Fibroblast of villous mesenchyme (primary cell): ENCODE results near the gene PIGC. TPM values are rescaled to one million over a fixed set of nuclear protein-coding genes. Genes with fewer than 3 reads are reported as not detected.

Source experiments
- DNase-seq: peaks from one replicate; pipeline ENCODE4 v3.0.0-alpha.2; 2010; ENCODE audit warnings: low read depth
- H3K4me3 ChIP-seq: 2 replicates; pipeline ENCODE4 v1.5.1; 2011; ENCODE audit warnings: low read depth, mild to moderate bottlenecking, low read length
- total RNA-seq: library from RNA; depleted of rRNA; stranded (reverse); fragments of >200 nt; gene quantifications from 2 replicates; pipeline ENCODE4 v1.2.3, GENCODE V29; 2012
- TF ChIP-seq, protein P1 (sequence below): IDR thresholded peaks from 2 replicates; pipeline ENCODE4 v1.5.1; 2012; ENCODE audit warnings: low read depth, mild to moderate bottlenecking, low read length; ENCODE audit not compliant: insufficient read depth

Gene PIGC
- total RNA-seq, 1 donor: 16.4 TPM

DNA sequence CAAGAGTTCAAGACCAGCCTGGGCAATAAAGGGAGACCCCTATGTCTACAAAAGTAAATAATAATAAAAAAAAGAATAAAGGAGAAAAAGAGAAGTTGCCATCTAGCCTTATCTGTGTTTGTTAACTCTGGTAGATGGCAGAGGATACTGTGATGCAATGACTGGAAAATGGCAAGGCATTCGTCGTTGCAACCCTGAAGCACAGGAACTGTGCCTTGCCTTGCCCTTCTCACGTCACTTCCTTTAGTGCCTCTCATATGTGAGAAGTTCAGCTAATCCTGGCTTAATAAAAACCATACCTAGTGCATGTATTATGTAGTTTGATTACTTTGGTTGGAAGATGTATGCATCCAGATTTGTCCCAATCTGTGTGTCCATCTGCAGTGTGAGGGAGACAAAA is 25.8 kb upstream of the PIGC start:
- TF ChIP-seq, protein P1, sequence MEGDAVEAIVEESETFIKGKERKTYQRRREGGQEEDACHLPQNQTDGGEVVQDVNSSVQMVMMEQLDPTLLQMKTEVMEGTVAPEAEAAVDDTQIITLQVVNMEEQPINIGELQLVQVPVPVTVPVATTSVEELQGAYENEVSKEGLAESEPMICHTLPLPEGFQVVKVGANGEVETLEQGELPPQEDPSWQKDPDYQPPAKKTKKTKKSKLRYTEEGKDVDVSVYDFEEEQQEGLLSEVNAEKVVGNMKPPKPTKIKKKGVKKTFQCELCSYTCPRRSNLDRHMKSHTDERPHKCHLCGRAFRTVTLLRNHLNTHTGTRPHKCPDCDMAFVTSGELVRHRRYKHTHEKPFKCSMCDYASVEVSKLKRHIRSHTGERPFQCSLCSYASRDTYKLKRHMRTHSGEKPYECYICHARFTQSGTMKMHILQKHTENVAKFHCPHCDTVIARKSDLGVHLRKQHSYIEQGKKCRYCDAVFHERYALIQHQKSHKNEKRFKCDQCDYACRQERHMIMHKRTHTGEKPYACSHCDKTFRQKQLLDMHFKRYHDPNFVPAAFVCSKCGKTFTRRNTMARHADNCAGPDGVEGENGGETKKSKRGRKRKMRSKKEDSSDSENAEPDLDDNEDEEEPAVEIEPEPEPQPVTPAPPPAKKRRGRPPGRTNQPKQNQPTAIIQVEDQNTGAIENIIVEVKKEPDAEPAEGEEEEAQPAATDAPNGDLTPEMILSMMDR: no peak
- no peak overlapping the region for H3K4me3 ChIP-seq
- no peak for DNase-seq

DNA sequence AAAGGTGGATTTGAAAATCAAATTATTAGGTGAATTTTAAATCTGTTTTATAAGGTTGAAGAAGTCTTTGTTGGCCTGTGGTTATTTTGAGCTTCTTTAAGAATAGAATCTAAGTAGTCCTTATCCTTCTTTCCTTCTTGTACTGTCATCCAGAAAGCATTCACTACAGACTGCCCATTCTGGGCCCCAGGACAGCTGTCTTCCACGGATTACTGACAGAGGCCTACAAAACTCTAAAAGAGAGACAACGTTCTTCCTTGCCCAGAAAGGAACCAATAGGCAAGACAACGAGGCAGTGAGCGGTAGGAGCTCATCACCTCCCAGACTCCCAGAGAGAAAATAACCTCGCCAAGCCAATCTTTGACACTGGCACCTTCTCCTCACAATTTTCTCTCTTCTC is 24.4 kb upstream of the PIGC start:
- DNase-seq: no peak
- H3K4me3 ChIP-seq: no peak overlapping the region
- TF ChIP-seq, protein P1: no peak

GRCh38 chr1:172467446-172467845 is 23.6 kb upstream of the PIGC start:
- TF ChIP-seq, protein P1: no peak
- DNase-seq: no peak
- no peak overlapping the region for H3K4me3 ChIP-seq

- DNase-seq: no peak
- TF ChIP-seq, protein P1: no peak
- H3K4me3 ChIP-seq: no peak overlapping the region
These were observed 23.0 kb upstream of the PIGC start for GRCh38 chr1:172466795-172467407.

DNA sequence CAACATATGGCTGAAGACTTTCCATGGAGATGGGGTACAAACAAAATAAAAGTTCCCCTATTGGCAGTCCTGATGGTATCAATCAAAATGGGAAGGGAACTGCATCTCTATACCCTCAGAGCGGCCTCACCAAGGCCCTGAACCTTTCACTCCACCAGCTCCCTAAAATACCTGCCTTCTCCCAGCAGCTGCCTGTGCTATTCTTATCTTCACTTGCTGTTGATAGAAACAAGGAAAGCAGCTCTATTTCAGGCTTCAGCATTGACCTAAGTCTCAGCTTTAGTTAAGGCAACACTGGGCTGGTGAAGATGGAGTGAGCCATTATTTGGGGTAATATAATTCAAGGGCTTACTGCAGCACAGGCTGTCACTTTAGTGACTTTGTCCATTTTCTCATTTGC is 21.7 kb upstream of the PIGC start:
- TF ChIP-seq, protein P1: no peak
- H3K4me3 ChIP-seq: no peak overlapping the region
- no peak for DNase-seq

- TF ChIP-seq, protein P1: no peak
- H3K4me3 ChIP-seq: no peak overlapping the region
- no peak for DNase-seq
These were observed 17.0 kb upstream of the PIGC start for GRCh38 chr1:172460887-172461315.

DNA sequence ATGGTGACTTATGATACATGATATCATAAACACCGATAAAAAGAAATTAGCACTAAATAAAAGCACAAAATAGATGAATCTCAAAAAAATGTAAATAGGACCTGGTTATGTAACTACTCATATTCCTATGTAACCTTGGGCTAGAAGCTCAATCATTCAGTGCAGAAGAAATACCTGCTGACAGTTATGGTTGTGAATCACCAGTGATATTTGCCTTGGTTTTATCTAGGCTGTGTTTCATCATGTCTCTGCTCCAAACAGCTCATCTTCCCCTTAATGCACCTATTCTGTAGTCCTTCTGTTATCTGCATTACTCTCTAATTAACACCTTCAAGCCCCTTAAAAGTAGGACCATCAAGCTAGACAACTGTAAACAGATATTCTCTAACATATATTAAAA is 16.3 kb upstream of the PIGC start:
- no peak for DNase-seq
- TF ChIP-seq, protein P1: no peak
- H3K4me3 ChIP-seq: no peak overlapping the region
